Right lobe of liver (tissue), 4 donors: ENCODE measurements around the gene PCDH19.

Experiments used
- POLR2A ChIP-seq: fragments of 450-650 bp; IDR thresholded peaks from one replicate; pipeline ENCODE4 v1.6.1; 2017; ENCODE audit warnings: antibody characterized with exemption, mild to moderate bottlenecking
- TF ChIP-seq, protein P1 (sequence below), 4 donors: fragments of 200-600 bp in 3 of 4; fragments of 450-650 bp in 1 of 4; IDR thresholded peaks; one replicate each; pipeline versions ENCODE4 v1.5.1 to v1.8.0; 2016 to 2022; ENCODE audit warnings: antibody characterized with exemption in 4 of 4, mild to moderate bottlenecking in 2 of 4
- donor health status: DM: no; HTN: no; CAD: no.
- donor health status: DM: no; HTN: no; CAD: no.
- donor health status: DM: no; HTN: yes; CAD: no.

DNA sequence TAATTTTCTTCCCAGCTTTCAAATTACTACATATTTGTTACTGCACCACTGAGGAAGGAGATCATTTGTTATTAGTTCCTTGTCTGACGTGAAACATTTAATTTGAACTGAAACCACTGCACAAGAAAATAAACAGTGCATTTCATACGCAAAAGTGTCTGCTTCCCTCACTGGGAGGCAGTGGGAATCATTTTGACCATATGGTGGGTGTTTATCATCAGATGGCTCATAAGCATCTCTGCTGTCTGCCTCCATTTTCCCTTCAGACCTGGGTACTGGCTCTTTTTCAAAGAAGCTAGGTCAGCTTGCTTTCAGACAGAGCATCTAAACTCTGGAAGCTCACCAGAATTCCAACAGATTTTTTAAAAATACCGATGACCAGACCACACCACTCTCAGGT lies 135.2 kb downstream of the PCDH19 start:
- TF ChIP-seq, protein P1, sequence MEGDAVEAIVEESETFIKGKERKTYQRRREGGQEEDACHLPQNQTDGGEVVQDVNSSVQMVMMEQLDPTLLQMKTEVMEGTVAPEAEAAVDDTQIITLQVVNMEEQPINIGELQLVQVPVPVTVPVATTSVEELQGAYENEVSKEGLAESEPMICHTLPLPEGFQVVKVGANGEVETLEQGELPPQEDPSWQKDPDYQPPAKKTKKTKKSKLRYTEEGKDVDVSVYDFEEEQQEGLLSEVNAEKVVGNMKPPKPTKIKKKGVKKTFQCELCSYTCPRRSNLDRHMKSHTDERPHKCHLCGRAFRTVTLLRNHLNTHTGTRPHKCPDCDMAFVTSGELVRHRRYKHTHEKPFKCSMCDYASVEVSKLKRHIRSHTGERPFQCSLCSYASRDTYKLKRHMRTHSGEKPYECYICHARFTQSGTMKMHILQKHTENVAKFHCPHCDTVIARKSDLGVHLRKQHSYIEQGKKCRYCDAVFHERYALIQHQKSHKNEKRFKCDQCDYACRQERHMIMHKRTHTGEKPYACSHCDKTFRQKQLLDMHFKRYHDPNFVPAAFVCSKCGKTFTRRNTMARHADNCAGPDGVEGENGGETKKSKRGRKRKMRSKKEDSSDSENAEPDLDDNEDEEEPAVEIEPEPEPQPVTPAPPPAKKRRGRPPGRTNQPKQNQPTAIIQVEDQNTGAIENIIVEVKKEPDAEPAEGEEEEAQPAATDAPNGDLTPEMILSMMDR (IDR thresholded peaks at IDR 0.05): no peak
- TF ChIP-seq POLR2A: no peak
